NCI-H1930 (cell line): ENCODE results near the gene NUP37.

Source experiments
- DNase-seq, 2 experiments: peaks; one replicate each; lab custom pipeline; 2025; lab: John Stamatoyannopoulos, UW

The NUP37 gene

DNA sequence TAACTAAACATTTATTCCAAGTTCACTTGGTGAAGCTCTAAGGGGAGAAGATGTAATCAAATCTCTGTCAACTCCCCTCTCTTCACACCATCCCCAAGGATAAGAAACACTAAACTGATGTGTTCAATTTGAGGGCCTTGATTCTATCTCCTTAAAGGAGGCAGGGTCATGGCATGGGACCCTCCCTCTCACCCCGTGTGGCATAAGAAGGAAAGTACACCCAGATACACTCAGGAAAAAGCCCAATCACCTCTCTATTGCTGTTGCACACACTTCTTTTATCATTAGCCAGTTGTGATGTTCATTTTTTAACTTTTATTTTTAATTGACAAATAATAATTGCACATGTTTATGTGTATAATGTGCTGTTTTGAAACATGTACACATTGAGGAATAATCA is 93.2 kb downstream of the NUP37 start:
- DNase-seq: no peak

DNA sequence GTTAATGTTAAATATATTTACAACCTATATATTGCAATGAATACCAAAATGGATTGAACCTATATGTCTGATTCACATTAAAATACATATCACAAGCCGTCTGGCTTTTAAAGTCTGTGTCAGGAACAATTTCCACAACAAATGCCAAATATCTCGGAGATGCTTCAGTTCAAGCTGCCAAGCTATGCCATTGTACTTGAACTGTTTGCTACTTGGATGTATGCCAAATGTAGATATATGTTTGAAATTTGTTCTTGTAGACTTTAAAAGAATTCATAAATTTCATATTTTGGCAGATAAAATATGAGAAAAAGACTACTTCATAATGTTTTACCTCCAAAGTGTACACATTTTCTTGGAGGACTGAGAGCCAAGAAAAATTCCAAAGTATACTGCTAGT is 95.1 kb downstream of the NUP37 start:
- no peak for DNase-seq

- DNase-seq: no peak
Measured at GRCh38 chr12:102023343-102023930, 96.5 kb downstream of the NUP37 start.
